GM12872 (cell line): Measurements from ENCODE around the gene RASSF8.

Experiments used
- TF ChIP-seq, protein P1 (sequence below): IDR thresholded peaks from 3 replicates; pipeline ENCODE4 v1.5.1; 2011; ENCODE audit warnings: low read depth, mild to moderate bottlenecking, low read length, moderate library complexity; ENCODE audit not compliant: insufficient read depth

RASSF8 gene

GRCh38 chr12:26047401-26048226 lies 89.1 kb downstream of the RASSF8 start:
- TF ChIP-seq, protein P1, sequence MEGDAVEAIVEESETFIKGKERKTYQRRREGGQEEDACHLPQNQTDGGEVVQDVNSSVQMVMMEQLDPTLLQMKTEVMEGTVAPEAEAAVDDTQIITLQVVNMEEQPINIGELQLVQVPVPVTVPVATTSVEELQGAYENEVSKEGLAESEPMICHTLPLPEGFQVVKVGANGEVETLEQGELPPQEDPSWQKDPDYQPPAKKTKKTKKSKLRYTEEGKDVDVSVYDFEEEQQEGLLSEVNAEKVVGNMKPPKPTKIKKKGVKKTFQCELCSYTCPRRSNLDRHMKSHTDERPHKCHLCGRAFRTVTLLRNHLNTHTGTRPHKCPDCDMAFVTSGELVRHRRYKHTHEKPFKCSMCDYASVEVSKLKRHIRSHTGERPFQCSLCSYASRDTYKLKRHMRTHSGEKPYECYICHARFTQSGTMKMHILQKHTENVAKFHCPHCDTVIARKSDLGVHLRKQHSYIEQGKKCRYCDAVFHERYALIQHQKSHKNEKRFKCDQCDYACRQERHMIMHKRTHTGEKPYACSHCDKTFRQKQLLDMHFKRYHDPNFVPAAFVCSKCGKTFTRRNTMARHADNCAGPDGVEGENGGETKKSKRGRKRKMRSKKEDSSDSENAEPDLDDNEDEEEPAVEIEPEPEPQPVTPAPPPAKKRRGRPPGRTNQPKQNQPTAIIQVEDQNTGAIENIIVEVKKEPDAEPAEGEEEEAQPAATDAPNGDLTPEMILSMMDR = 0 out of 3 replicates have a peak, but pooled peaks have one; percentile 12

- TF ChIP-seq, protein P1 = no peak
Observed at GRCh38 chr12:26052652-26053051, 94.2 kb downstream of the RASSF8 start.

DNA sequence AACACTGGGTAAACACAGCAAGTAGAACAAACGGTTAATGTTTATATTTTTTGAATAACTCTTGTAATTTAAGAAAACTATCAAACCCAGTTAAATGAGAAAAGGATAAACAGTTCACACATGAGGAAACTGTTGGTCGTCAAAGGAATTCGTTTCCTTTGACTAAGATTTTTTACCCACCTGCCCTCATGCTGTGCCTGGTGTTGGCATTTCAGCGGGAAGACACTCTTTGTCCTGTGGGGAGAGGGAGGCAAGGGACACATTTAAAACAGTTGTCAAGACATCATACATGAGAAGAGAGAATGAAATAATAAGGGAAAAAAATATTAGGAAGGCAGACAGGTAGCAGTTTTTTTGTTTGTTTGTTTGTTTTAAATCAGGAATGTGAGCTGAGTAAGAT lies 95.9 kb downstream of the RASSF8 start:
- TF ChIP-seq, protein P1 = no peak

GRCh38 chr12:26055087-26055486 lies 96.6 kb downstream of the RASSF8 start:
- TF ChIP-seq, protein P1 = no peak

- TF ChIP-seq, protein P1 = no peak
Observed at GRCh38 chr12:26056335-26056734, 97.9 kb downstream of the RASSF8 start.

GRCh38 chr12:26058308-26058707 lies 99.8 kb downstream of the RASSF8 start:
- TF ChIP-seq, protein P1 = no peak; the same call in 2 of the 3 replicates

- TF ChIP-seq, protein P1 = no peak
Observed at GRCh38 chr12:26058818-26059217, 100.3 kb downstream of the RASSF8 start.
